GM23338 (cell line): ENCODE measurements around the gene KLRF2. TPM values are rescaled to one million over a fixed set of nuclear protein-coding genes. Genes with fewer than 3 reads are reported as not detected.

Experiments used
- CREB1 ChIP-seq: fragments of 250-450 bp; sonication (Bioruptor Pico); IDR thresholded peaks from 2 replicates; pipeline ENCODE4 v1.5.0; 2020; ENCODE audit warnings: low read depth, mild to moderate bottlenecking, moderate library complexity
- EZH2 ChIP-seq: fragments of 200-600 bp; sonication (generic); IDR thresholded peaks from one replicate; pipeline ENCODE4 v1.8.0; 2017; ENCODE audit warnings: antibody characterized with exemption, mild to moderate bottlenecking, low read depth; ENCODE audit not compliant: unreplicated experiment
- JUNB ChIP-seq: IDR thresholded peaks from one replicate; pipeline ENCODE4 v1.6.1; 2016; ENCODE audit warnings: antibody characterized with exemption; ENCODE audit not compliant: unreplicated experiment
- STAT1 ChIP-seq: IDR thresholded peaks from one replicate; pipeline ENCODE4 v1.6.1; 2016; ENCODE audit warnings: antibody characterized with exemption; ENCODE audit not compliant: unreplicated experiment
- polyA plus RNA-seq: library from polyadenylated mRNA; unstranded; fragments of >200 nt; fragmentation: Nextera tagmentation; extraction: Ambion mirVana; gene quantifications from 2 replicates; pipeline ENCODE4 v1.2.1, GENCODE V29; 2016
- total RNA-seq: library from RNA; depleted of rRNA; stranded (reverse); fragments of >200 nt; shearing (Covaris generic); gene quantifications from 2 replicates; pipeline ENCODE4 v1.2.3, GENCODE V29; 2014
- TF ChIP-seq, protein P1 (sequence below): fragments of 250-450 bp; sonication (Bioruptor Pico); IDR thresholded peaks from 2 replicates; pipeline ENCODE4 v1.5.0; 2020; ENCODE audit warnings: mild to moderate bottlenecking, moderate library complexity
- TF ChIP-seq, protein P2 (sequence below): IDR thresholded peaks from 2 replicates; pipeline ENCODE4 v1.6.1; 2016; ENCODE audit warnings: antibody characterized with exemption
- TF ChIP-seq, protein P3 (sequence below): IDR thresholded peaks from one replicate; pipeline ENCODE4 v1.6.1; 2018; ENCODE audit warnings: antibody characterized with exemption; ENCODE audit not compliant: unreplicated experiment

KLRF2 gene
- total and polyA plus RNA-seq, 2 experiments from 2014 or later: not detected

DNA sequence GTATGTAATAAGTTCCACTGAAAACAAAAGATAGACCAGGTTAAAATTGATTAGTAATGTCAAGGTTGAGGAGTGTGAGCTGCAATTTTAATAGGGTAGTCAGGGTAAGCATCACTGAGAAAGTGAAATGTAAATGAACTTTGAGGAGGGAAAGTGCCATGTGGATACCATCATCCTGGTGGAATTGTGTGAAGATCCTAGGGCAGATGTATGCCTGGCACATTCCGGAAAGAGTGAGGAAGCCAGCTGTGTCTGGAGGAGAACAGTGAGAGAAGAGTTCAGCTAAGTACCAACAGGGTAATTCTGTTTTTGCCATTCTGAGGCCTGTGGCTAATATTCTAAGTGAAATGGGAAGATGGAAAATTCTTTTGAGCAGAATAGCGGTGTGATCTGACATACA, 53.7 kb downstream of the KLRF2 start (continued):
- TF ChIP-seq, protein P1, sequence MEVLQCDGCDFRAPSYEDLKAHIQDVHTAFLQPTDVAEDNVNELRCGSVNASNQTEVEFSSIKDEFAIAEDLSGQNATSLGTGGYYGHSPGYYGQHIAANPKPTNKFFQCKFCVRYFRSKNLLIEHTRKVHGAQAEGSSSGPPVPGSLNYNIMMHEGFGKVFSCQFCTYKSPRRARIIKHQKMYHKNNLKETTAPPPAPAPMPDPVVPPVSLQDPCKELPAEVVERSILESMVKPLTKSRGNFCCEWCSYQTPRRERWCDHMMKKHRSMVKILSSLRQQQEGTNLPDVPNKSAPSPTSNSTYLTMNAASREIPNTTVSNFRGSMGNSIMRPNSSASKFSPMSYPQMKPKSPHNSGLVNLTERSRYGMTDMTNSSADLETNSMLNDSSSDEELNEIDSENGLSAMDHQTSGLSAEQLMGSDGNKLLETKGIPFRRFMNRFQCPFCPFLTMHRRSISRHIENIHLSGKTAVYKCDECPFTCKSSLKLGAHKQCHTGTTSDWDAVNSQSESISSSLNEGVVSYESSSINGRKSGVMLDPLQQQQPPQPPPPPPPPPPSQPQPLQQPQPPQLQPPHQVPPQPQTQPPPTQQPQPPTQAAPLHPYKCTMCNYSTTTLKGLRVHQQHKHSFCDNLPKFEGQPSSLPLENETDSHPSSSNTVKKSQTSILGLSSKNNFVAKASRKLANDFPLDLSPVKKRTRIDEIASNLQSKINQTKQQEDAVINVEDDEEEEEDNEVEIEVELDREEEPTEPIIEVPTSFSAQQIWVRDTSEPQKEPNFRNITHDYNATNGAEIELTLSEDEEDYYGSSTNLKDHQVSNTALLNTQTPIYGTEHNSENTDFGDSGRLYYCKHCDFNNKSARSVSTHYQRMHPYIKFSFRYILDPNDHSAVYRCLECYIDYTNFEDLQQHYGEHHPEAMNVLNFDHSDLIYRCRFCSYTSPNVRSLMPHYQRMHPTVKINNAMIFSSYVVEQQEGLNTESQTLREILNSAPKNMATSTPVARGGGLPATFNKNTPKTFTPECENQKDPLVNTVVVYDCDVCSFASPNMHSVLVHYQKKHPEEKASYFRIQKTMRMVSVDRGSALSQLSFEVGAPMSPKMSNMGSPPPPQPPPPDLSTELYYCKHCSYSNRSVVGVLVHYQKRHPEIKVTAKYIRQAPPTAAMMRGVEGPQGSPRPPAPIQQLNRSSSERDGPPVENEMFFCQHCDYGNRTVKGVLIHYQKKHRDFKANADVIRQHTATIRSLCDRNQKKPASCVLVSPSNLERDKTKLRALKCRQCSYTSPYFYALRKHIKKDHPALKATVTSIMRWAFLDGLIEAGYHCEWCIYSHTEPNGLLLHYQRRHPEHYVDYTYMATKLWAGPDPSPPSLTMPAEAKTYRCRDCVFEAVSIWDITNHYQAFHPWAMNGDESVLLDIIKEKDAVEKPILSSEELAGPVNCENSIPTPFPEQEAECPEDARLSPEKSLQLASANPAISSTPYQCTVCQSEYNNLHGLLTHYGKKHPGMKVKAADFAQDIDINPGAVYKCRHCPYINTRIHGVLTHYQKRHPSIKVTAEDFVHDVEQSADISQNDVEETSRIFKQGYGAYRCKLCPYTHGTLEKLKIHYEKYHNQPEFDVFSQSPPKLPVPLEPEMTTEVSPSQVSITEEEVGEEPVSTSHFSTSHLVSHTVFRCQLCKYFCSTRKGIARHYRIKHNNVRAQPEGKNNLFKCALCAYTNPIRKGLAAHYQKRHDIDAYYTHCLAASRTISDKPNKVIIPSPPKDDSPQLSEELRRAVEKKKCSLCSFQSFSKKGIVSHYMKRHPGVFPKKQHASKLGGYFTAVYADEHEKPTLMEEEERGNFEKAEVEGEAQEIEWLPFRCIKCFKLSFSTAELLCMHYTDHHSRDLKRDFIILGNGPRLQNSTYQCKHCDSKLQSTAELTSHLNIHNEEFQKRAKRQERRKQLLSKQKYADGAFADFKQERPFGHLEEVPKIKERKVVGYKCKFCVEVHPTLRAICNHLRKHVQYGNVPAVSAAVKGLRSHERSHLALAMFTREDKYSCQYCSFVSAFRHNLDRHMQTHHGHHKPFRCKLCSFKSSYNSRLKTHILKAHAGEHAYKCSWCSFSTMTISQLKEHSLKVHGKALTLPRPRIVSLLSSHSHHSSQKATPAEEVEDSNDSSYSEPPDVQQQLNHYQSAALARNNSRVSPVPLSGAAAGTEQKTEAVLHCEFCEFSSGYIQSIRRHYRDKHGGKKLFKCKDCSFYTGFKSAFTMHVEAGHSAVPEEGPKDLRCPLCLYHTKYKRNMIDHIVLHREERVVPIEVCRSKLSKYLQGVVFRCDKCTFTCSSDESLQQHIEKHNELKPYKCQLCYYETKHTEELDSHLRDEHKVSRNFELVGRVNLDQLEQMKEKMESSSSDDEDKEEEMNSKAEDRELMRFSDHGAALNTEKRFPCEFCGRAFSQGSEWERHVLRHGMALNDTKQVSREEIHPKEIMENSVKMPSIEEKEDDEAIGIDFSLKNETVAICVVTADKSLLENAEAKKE (CRISPR knock-in tag): no peak
- TF ChIP-seq CREB1 (CRISPR knock-in tag): no peak
- TF ChIP-seq EZH2: no peak
- TF ChIP-seq, protein P2, sequence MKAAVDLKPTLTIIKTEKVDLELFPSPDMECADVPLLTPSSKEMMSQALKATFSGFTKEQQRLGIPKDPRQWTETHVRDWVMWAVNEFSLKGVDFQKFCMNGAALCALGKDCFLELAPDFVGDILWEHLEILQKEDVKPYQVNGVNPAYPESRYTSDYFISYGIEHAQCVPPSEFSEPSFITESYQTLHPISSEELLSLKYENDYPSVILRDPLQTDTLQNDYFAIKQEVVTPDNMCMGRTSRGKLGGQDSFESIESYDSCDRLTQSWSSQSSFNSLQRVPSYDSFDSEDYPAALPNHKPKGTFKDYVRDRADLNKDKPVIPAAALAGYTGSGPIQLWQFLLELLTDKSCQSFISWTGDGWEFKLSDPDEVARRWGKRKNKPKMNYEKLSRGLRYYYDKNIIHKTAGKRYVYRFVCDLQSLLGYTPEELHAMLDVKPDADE: no peak
- no peak for TF ChIP-seq JUNB
- no peak for TF ChIP-seq STAT1
- TF ChIP-seq, protein P3, sequence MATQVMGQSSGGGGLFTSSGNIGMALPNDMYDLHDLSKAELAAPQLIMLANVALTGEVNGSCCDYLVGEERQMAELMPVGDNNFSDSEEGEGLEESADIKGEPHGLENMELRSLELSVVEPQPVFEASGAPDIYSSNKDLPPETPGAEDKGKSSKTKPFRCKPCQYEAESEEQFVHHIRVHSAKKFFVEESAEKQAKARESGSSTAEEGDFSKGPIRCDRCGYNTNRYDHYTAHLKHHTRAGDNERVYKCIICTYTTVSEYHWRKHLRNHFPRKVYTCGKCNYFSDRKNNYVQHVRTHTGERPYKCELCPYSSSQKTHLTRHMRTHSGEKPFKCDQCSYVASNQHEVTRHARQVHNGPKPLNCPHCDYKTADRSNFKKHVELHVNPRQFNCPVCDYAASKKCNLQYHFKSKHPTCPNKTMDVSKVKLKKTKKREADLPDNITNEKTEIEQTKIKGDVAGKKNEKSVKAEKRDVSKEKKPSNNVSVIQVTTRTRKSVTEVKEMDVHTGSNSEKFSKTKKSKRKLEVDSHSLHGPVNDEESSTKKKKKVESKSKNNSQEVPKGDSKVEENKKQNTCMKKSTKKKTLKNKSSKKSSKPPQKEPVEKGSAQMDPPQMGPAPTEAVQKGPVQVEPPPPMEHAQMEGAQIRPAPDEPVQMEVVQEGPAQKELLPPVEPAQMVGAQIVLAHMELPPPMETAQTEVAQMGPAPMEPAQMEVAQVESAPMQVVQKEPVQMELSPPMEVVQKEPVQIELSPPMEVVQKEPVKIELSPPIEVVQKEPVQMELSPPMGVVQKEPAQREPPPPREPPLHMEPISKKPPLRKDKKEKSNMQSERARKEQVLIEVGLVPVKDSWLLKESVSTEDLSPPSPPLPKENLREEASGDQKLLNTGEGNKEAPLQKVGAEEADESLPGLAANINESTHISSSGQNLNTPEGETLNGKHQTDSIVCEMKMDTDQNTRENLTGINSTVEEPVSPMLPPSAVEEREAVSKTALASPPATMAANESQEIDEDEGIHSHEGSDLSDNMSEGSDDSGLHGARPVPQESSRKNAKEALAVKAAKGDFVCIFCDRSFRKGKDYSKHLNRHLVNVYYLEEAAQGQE: no peak
